Stimulated activated CD4-positive, alpha-beta T cell treated with anti-CD3 and anti-CD28 coated beads, Interleukin-2, amount 100 ng/mL, for 48 hours (primary cell): Measurements from ENCODE around the gene ZNF684.

Experiments used
- DNase-seq, 2 donors: peaks; one replicate each; pipeline ENCODE4 v3.0.0-alpha.2; 2020

ZNF684 gene

GRCh38 chr1:40575336-40575735 is 43.9 kb downstream of the ZNF684 start:
- no peak for DNase-seq

GRCh38 chr1:40582116-40582515 is 50.7 kb downstream of the ZNF684 start:
- no peak for DNase-seq

- no peak for DNase-seq
These were observed 52.5 kb downstream of the ZNF684 start for GRCh38 chr1:40583980-40584379.

GRCh38 chr1:40588586-40588985 is 57.1 kb downstream of the ZNF684 start:
- DNase-seq = no peak

GRCh38 chr1:40592107-40592803 is 60.8 kb downstream of the ZNF684 start:
- no peak for DNase-seq

GRCh38 chr1:40593449-40594186 is 62.2 kb downstream of the ZNF684 start:
- DNase-seq = no peak

- no peak for DNase-seq
These were observed 62.7 kb downstream of the ZNF684 start for GRCh38 chr1:40594187-40594531.

- DNase-seq = no peak
These were observed 64.2 kb downstream of the ZNF684 start for GRCh38 chr1:40595623-40596022.
